ENCODE results near the gene HSF4.

- TF ChIP-seq CTCF (IDR thresholded peaks at IDR 0.05) (no peak), JUN (IDR thresholded peaks at IDR 0.05) (no peak), ELK1 (IDR thresholded peaks at IDR 0.05; ENCODE audit: low read depth, low read length) (no peak), RCOR1 (IDR thresholded peaks at IDR 0.05; ENCODE audit: low read depth, low read length) (no peak), JUNB (IDR thresholded peaks at IDR 0.05) (no peak), CHD2 (IDR thresholded peaks at IDR 0.05; ENCODE audit: low read length, partially characterized antibody) (no peak), RFX5 (IDR thresholded peaks at IDR 0.05) (no peak)
Observed at GRCh38 chr16:67128417-67128816, 36.1 kb upstream of the HSF4 start.
